ENCODE results near the gene ACTL8. TPM values are rescaled to one million over a fixed set of nuclear protein-coding genes. Genes with fewer than 3 reads are reported as not detected.

The ACTL8 gene
- polyA plus RNA-seq, 1 experiment = not detected

GRCh38 chr1:17866740-17867029, 111.6 kb downstream of the ACTL8 start:
- no peak overlapping the region for H3K4me3 ChIP-seq (ENCODE audit: low read depth, low read length)
- POLR2A ChIA-PET = interaction anchor here (0.7 to 1.6 kb wide), 4 partner anchors 7 to 15 kb away, joined by 3 to 18 read pairs (median 4); no protein-coding TSS in a partner anchor
- TF ChIP-seq, protein P1, sequence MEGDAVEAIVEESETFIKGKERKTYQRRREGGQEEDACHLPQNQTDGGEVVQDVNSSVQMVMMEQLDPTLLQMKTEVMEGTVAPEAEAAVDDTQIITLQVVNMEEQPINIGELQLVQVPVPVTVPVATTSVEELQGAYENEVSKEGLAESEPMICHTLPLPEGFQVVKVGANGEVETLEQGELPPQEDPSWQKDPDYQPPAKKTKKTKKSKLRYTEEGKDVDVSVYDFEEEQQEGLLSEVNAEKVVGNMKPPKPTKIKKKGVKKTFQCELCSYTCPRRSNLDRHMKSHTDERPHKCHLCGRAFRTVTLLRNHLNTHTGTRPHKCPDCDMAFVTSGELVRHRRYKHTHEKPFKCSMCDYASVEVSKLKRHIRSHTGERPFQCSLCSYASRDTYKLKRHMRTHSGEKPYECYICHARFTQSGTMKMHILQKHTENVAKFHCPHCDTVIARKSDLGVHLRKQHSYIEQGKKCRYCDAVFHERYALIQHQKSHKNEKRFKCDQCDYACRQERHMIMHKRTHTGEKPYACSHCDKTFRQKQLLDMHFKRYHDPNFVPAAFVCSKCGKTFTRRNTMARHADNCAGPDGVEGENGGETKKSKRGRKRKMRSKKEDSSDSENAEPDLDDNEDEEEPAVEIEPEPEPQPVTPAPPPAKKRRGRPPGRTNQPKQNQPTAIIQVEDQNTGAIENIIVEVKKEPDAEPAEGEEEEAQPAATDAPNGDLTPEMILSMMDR (IDR thresholded peaks at IDR 0.05; ENCODE audit: low read depth, low read length) = no peak
- H3K9me3 ChIP-seq (ENCODE audit: control insufficient read depth, insufficient read depth, low read length) = no peaks in the 10 kb centered on the region; the same call in 1 of the 2 replicates
- peak overlapping the region; percentile 93 for H3K27ac ChIP-seq (ENCODE audit: low read depth, low read length)
- CTCF ChIA-PET = interaction anchor here (1.0 to 1.2 kb wide), 3 partner anchors 13 to 1040 kb away, joined by 3 to 4 read pairs (median 3); no protein-coding TSS in a partner anchor
- no peaks in the 10 kb centered on the region for H3K27me3 ChIP-seq (ENCODE audit: control insufficient read depth, insufficient read depth, low read length)
- DNase-seq (ENCODE audit: low read depth, low spot score) = no peak

DNA sequence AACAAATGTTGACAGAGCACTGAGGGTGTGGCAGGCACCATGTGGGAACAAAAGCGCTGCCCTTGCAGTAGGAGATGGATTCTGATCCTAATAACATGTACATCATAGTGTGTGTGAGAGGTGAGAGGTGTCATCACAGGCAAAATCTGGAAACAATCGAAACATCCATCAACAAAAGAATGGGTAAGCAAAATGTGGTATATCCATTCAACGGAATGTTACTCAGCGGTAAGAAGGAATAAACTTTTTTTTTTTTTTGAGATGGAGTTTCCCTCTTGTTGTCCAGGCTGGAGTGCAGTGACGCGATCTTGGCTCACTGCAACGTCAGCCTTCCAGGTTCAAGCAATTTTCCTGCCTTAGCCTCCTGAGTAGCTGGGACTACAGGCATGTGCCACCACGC, 112.3 kb downstream of the ACTL8 start:
- DNase-seq (ENCODE audit: low read depth, low spot score) = no peak
- POLR2A ChIA-PET = no interaction called here
- H3K27ac ChIP-seq (ENCODE audit: low read depth, low read length) = no peak overlapping the region
- H3K9me3 ChIP-seq (ENCODE audit: control insufficient read depth, insufficient read depth, low read length) = no peaks in the 10 kb centered on the region; the same call in 1 of the 2 replicates
- TF ChIP-seq, protein P1 (IDR thresholded peaks at IDR 0.05; ENCODE audit: low read depth, low read length) = no peak
- no peaks in the 10 kb centered on the region for H3K27me3 ChIP-seq (ENCODE audit: control insufficient read depth, insufficient read depth, low read length)
- CTCF ChIA-PET = no interaction called here
- H3K4me3 ChIP-seq (ENCODE audit: low read depth, low read length) = no peak overlapping the region

DNA sequence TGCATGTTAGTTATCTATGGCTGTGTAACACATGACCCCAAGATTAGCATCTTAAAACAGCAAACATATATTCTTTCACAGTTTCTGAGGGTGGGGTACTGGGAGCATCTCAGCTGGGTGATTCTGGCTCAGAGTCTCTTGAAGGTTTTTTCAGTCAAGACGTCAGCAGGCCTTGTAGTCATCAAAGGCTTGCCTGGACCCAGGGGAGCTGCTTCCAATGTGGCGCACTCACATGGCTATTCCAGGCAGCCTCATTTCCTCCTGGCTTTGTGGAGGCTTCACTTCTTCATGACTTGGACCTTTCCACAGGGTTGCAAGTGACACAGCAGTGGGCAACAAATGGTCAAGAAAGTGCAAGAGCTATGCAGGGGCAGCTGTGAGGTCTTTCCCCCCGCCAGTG, 114.7 kb downstream of the ACTL8 start:
- no peak overlapping the region for H3K27ac ChIP-seq (ENCODE audit: low read depth, low read length)
- DNase-seq (ENCODE audit: low read depth, low spot score) = no peak
- TF ChIP-seq, protein P1 (IDR thresholded peaks at IDR 0.05; ENCODE audit: low read depth, low read length) = no peak
- ChIA-PET POLR2A (no interaction called here), CTCF (no interaction called here)
- H3K9me3 ChIP-seq (ENCODE audit: control insufficient read depth, insufficient read depth, low read length) = no peaks in the 10 kb centered on the region; the same call in none of the 2 replicates
- H3K4me3 ChIP-seq (ENCODE audit: low read depth, low read length) = no peak overlapping the region
- H3K27me3 ChIP-seq (ENCODE audit: control insufficient read depth, insufficient read depth, low read length) = no peaks in the 10 kb centered on the region

DNA sequence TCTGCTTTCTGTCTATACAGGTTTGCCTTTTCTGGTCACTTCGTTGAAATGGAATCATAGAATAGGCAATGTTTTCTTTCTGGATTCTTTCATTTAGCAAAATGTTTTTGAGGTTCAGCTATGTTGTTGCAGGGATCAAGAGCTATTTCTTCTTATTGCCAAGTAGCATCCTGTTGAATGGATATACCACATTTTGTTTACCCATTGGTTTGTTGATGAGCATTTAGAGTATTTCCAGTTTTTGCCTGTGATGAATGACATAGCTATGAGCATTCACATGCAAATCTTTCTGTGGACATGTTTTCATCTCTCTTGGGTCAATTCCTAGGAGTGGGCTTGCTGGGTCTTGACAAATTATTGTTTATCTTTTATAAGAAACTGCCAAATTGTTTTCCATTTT, 115.5 kb downstream of the ACTL8 start:
- TF ChIP-seq, protein P1 (IDR thresholded peaks at IDR 0.05; ENCODE audit: low read depth, low read length) = no peak
- no peaks in the 10 kb centered on the region for H3K27me3 ChIP-seq (ENCODE audit: control insufficient read depth, insufficient read depth, low read length)
- DNase-seq (ENCODE audit: low read depth, low spot score) = no peak
- CTCF ChIA-PET = no interaction called here
- no peaks in the 10 kb centered on the region; the same call in none of the 2 replicates for H3K9me3 ChIP-seq (ENCODE audit: control insufficient read depth, insufficient read depth, low read length)
- H3K4me3 ChIP-seq (ENCODE audit: low read depth, low read length) = no peak overlapping the region
- no peak overlapping the region for H3K27ac ChIP-seq (ENCODE audit: low read depth, low read length)
- POLR2A ChIA-PET = no interaction called here

- Histone ChIP-seq H3K27me3 (ENCODE audit: control insufficient read depth, insufficient read depth, low read length) (no peaks in the 10 kb centered on the region), H3K27ac (ENCODE audit: low read depth, low read length) (peak overlapping the region; percentile 99), H3K9me3 (ENCODE audit: control insufficient read depth, insufficient read depth, low read length) (no peaks in the 10 kb centered on the region; the same call in 1 of the 2 replicates), H3K4me3 (ENCODE audit: low read depth, low read length) (no peak overlapping the region)
- ChIA-PET CTCF (no interaction called here), POLR2A (no interaction called here)
- TF ChIP-seq, protein P1 (IDR thresholded peaks at IDR 0.05; ENCODE audit: low read depth, low read length) = no peak
- DNase-seq (ENCODE audit: low read depth, low spot score) = no peak
Observed at GRCh38 chr1:17873007-17873675, 118.0 kb downstream of the ACTL8 start.
